ENCODE results near the gene C1orf232. TPM values are rescaled to one million over a fixed set of nuclear protein-coding genes. Genes with fewer than 3 reads are reported as not detected.

C1orf232 gene
- total and polyA plus RNA-seq, 2 of the 13 experiments (the other 11 are each of a cell fraction or from before 2014, with no cell fraction given), result not detected

DNA sequence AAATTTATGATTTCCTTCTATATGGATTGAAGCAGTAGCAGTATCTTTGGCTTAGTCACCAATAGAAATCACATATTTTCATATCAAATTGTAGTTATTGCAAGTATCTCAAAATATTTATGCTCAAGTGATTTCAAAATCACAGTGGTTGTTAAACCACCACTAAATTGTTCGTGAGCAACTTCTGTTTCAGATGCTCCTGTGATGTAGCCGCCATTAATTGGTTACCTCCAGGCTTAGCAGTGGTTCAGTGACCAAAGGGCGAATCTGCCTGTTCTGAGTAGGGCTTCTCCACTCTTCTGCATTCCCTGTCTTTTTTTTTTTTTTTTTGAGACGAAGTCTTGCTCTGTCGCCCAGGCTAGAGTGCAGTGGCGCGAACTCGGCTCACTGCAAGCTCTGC is 6.6 kb upstream of the C1orf232 start (continued):
- TF ChIP-seq, protein P1, sequence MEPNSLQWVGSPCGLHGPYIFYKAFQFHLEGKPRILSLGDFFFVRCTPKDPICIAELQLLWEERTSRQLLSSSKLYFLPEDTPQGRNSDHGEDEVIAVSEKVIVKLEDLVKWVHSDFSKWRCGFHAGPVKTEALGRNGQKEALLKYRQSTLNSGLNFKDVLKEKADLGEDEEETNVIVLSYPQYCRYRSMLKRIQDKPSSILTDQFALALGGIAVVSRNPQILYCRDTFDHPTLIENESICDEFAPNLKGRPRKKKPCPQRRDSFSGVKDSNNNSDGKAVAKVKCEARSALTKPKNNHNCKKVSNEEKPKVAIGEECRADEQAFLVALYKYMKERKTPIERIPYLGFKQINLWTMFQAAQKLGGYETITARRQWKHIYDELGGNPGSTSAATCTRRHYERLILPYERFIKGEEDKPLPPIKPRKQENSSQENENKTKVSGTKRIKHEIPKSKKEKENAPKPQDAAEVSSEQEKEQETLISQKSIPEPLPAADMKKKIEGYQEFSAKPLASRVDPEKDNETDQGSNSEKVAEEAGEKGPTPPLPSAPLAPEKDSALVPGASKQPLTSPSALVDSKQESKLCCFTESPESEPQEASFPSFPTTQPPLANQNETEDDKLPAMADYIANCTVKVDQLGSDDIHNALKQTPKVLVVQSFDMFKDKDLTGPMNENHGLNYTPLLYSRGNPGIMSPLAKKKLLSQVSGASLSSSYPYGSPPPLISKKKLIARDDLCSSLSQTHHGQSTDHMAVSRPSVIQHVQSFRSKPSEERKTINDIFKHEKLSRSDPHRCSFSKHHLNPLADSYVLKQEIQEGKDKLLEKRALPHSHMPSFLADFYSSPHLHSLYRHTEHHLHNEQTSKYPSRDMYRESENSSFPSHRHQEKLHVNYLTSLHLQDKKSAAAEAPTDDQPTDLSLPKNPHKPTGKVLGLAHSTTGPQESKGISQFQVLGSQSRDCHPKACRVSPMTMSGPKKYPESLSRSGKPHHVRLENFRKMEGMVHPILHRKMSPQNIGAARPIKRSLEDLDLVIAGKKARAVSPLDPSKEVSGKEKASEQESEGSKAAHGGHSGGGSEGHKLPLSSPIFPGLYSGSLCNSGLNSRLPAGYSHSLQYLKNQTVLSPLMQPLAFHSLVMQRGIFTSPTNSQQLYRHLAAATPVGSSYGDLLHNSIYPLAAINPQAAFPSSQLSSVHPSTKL (CRISPR knock-in tag; IDR thresholded peaks at IDR 0.05), result no peak
- TF ChIP-seq ZNF17 (CRISPR knock-in tag; IDR thresholded peaks at IDR 0.05), result no peak

DNA sequence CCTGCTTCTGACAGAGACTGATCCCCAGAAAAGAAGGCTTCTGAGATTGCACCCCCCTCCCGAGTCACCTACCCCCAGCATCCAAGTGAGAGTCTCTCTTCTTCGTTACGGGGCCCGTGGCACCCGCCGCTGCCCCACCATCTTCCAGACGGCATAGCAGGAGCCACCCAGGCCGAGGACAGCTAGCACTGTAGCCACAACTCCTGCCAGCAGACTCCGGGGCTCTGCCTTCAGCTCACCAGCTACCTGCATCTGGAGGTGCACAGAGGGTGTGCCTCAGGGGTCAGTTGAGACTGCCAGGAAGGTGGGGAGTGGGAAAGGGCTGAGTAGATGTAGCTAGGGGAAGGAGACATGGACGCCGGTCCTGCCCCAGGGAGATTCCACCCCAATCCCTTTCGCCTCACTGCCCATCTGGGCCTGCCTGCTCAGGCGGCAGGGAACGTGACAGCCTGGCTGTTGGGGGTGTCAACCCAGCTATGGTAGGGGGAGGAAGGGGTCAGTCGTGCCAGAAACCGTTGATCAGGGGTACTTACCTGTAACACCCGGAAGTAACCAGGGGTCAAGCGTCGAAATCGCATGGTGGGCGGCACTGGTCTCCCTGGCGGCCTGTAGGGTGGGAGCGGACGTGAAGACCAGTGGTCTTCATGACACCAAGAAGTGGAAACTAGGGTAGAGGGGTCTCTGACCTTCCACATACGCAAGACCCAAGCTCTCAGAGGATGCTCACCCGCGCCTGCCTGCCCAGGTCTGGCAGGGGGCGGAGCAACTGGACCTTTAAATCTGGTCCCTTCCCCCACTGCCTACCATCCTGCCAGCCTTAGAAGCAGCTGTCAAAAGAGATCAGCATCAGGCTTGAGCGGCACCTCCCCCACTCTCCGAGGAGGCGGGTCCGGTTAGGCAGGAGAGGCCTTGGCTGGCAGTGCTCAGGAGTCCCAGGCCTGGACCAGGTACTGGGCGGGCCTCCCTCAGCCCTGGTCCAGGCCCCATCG is 2.6 kb upstream of the C1orf232 start, which contains the start of gene ZNF593OS:
TSS of gene ZNF593OS (minus strand) at position 749 of the 989 bp plus-strand sequence. CDS start at position 578, 171 bp downstream.
- WGBS (ENCODE audit: low lambda C conversion rate), result 91% methylated on average over 26 of the region's 34 CpGs
- intact Hi-C loops (cut with micrococcal nuclease; ENCODE audit: unreplicated experiment), result no loop called here
- Histone ChIP-seq H3K4me2 (ENCODE audit: low read depth, low read length) (peak within 1 kb of the TSS; percentile 94), H3K27ac (ENCODE audit: extremely low read length, insufficient read depth, low read length) (no peak within 1 kb of the TSS), H4K20me1 (ENCODE audit: insufficient read depth, low read length) (no peaks in the 10 kb centered on the region), H3K36me3 (replicated peaks in 1 of 2; ENCODE audit: control insufficient read depth in 1 of 2, insufficient read depth in 2 of 2, low read length in 2 of 2) (no peaks in the 10 kb centered on the region), H3K9me3 (ENCODE audit: low read length) (no peaks in the 10 kb centered on the region), H2AFZ (ENCODE audit: low read length) (no peak within 1 kb of the TSS), H3K9ac (ENCODE audit: insufficient read depth, low read depth, low read length) (peak within 1 kb of the TSS; percentile 88), H3K79me2 (ENCODE audit: insufficient read depth, low read length) (peaks cover 7% of the 10 kb centered on the region), H3K4me1 (ENCODE audit: insufficient read depth, low read length) (peaks cover 19% of the 10 kb centered on the region), H3K4me3 (replicated peaks in 1 of 3; ENCODE audit: insufficient read depth in 1 of 3, low read depth in 2 of 3, low read length in 3 of 3) (peak within 1 kb of the TSS; percentile 83 to 91 (median 90)), H3K27me3 (ENCODE audit: control insufficient read depth in 1 of 2, insufficient read depth in 2 of 2, low read length in 2 of 2) (no peaks in the 10 kb centered on the region; a peak in 1 of 5 replicates)
- 0 out of 2 replicates have a peak, but pooled peaks have one; percentile 23 for TF ChIP-seq MTA1 (CRISPR knock-in tag; IDR thresholded peaks at IDR 0.05; ENCODE audit: borderline replicate concordance)
- TF ChIP-seq CC2D1A (CRISPR knock-in tag; IDR thresholded peaks at IDR 0.05), result no peak
- no peak for TF ChIP-seq CBX1 (IDR thresholded peaks at IDR 0.05; ENCODE audit: low read depth)
- TF ChIP-seq ZFP90 (CRISPR knock-in tag; IDR thresholded peaks at IDR 0.05; ENCODE audit: borderline replicate concordance), result no peak
- no peak for TF ChIP-seq YY1 (IDR thresholded peaks at IDR 0.05; ENCODE audit: insufficient read depth, insufficient replicate concordance, low read depth, low read length)
- TF ChIP-seq, protein P2, sequence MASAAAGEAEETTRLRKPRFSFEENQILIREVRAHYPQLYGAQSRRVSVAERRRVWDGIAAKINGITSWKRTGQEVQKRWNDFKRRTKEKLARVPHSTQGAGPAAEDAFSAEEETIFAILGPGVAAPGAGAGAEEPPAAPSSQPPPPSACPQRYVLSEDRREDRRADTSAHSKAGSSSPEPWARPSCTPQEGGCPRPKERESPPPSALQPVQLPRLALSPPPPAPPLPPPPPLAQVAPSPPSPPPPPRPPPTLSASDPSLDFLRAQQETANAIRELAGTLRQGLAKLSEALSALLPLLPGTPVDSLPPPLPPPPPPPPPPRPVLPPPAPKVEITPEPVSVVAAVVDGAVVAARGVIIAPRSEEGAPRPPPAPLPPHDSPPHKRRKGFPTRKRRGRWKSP (CRISPR knock-in tag; IDR thresholded peaks at IDR 0.05), result no peak
- DNase-seq (ENCODE audit: low spot score) (no peak), ATAC-seq (no peak), FAIRE-seq (no peak)
- CTCF ChIA-PET (ENCODE audit: low intra/inter-chr PET ratio, low total read pairs), result interaction anchor here (2.3 kb wide), 1 partner anchor 62 kb away, joined by 11 read pairs; the partner anchor contains the start of gene CEP85
- in situ Hi-C loops (cut with HindIII; ENCODE audit: extremely low pct_ligation_motif_present, low pct_unique_long_range_greater_than_20kb), result no loop called here
- BruUV-seq (replicated peaks), result no TSS peak
- POLR2A ChIA-PET, result interaction anchor here (1.8 kb wide), 1 partner anchor 54 kb away, joined by 5 read pairs; no protein-coding TSS in a partner anchor

Data from HepG2 (cell line).